GM18508 (cell line): ENCODE data around the gene LIMK2.

Experiments used
- ATAC-seq: cut with Tn5 transposase; IDR thresholded peaks from one replicate; pipeline ENCODE4 v1.9.1; 2021; ENCODE audit warnings: moderate number of reproducible peaks; ENCODE audit not compliant: insufficient read depth, unreplicated experiment

LIMK2 gene

GRCh38 chr22:31323578-31324550 is 111.8 kb downstream of the LIMK2 start:
- ATAC-seq: no peak

DNA sequence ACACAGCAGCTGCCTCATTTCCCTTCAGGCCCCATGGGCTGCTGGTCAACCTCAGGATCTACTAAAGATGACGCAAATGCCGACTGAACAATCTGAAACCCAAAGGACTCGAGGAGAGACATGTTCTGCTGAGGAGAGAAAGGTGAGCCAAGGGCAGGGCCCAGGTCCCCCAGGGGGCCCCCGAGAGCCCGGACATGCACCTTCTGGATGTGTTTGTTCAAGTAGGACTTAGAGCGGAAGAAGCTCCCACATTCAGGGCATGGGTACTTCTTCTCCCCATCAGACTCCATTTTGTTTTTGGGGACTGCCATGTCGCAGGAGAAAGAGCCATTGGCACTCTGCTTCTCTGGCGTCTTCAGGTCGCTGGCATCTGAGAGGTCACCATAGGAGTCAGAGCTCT is 114.8 kb downstream of the LIMK2 start:
- ATAC-seq: no peak

DNA sequence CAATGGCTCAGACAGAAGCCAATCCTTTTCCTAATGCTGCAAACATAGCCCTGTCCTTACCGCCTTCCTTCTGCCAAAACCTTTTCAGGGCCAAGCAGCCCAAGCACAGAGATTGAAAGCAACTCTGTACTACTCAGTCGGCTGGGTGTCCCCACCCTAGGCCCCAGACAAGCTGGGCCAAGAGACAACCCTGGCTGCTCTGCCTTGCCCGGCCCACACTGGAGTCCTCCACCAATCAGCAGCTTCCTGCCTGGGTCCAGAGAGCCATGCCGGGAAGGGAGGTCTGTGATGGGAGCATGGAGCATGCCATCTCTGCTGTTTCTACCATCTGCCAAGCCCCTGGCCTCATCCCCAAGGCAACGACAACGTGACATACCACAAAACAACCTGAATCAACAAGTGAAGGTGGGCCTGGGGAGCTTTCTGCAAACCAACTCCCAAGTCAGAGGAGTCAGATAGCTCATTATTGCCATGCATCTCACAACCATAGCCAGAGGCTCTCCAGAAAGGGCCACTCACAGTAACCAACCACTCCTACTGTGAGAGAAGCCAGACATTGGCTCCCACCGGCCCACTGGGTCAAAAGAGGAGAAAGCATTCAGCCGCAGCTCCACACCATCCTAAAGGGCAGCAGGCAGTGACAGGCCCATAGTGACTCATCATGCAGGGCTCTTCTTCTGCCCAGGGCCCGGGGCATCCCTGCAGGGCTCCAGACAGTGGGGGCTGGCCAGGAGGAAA is 115.9 kb downstream of the LIMK2 start:
- ATAC-seq: no peak

DNA sequence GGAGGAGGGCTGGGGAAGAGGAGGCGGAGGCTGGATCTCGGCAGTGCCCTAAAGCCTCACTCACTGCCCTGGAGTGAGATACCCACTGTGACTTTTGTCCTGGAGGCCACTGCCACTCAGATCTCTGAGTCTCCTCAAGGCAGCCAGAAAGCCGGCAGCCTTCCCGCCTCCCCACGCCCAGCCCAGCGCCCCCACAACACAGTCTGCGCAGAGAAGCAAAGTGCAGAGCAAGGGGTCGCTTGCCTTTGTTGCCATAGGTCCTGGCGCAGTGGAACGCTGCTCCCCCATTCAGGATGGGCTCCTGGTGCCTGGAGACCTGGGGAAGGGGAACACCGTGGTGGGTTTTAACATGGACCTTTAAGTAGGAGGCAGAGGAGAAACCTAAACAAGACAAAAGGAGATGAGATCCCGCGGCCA is 116.5 kb downstream of the LIMK2 start:
- no peak for ATAC-seq

GRCh38 chr22:31329029-31329428 is 116.9 kb downstream of the LIMK2 start:
- ATAC-seq: no peak
